HepG2 (cell line): ENCODE results near the gene FGF3. TPM values are rescaled to one million over a fixed set of nuclear protein-coding genes. Genes with fewer than 3 reads are reported as not detected.

Experiments used
- ATAC-seq: fragments of 200-7000 bp; cut with Tn5 transposase; 3 replicates; pipeline ENCODE4 v1.9.1; 2020; ENCODE audit warnings: mild to moderate bottlenecking, moderate library complexity
- BruUV-seq: library from RNA; stranded (reverse); fragments of 400-500 nt; replicated peaks from 2 replicates; lab custom pipeline; 2021; lab: Mats Ljungman, UMichigan
- CTCF ChIA-PET: fragments of 300-600 bp; formaldehyde crosslinking; extraction: SDS; loops from one replicate; lab custom pipeline; 2021; ENCODE audit warnings: low total read pairs, inconsistent platforms, low intra/inter-chr PET ratio; lab: Yijun Ruan, JAX
- POLR2A ChIA-PET: fragments of 350-600 bp; sonication (Branson Sonifier 250); formaldehyde crosslinking; loops from one replicate; lab custom pipeline; 2020; ENCODE audit warnings: antibody characterized with exemption, inconsistent platforms; lab: Yijun Ruan, JAX
- DNase-seq: peaks from one replicate; pipeline ENCODE4 v3.0.0-alpha.2; 2015; ENCODE audit warnings: low spot score
- FAIRE-seq: peaks from 3 replicates; lab custom pipeline; 2011; peaks lifted over from hg19 to GRCh38; lab: Jason Lieb, UNC
- H2AFZ ChIP-seq: one replicate; pipeline ENCODE4 v1.6.1; 2011; ENCODE audit warnings: low read length, inconsistent platforms
- H3K27ac ChIP-seq: fragments of 300-600 bp; 3 replicates; pipeline ENCODE4 v1.8.0; 2011; ENCODE audit warnings: mixed run types, mild to moderate bottlenecking, mixed read lengths, low read length, inconsistent platforms; ENCODE audit not compliant: insufficient read depth; ENCODE audit errors: extremely low read length
- H3K27me3 ChIP-seq, 2 experiments: fragments of 200-600 bp in 1 of 2; 2 replicates in 1 of 2; 3 replicates in 1 of 2; pipeline versions ENCODE4 v1.6.0 to v1.8.0; 2011; ENCODE audit warnings: low read length in 2 of 2, mild to moderate bottlenecking in 2 of 2, moderate library complexity in 2 of 2, inconsistent platforms in 1 of 2; ENCODE audit not compliant: insufficient read depth in 2 of 2, control insufficient read depth in 1 of 2
- H3K36me3 ChIP-seq, 2 experiments: fragments of 200-600 bp in 1 of 2; replicated peaks in 1 of 2; 2 replicates in 1 of 2; 3 replicates in 1 of 2; pipeline versions ENCODE4 v1.5.1 to v1.8.0; 2011; ENCODE audit warnings: low read length in 2 of 2, inconsistent platforms in 1 of 2; ENCODE audit not compliant: insufficient read depth in 2 of 2, control insufficient read depth in 1 of 2
- H3K4me1 ChIP-seq: 2 replicates; pipeline ENCODE4 v1.5.1; 2012; ENCODE audit warnings: low read length, inconsistent platforms; ENCODE audit not compliant: insufficient read depth
- H3K4me2 ChIP-seq: 2 replicates; pipeline ENCODE4 v1.6.0; 2011; ENCODE audit warnings: low read depth, low read length, inconsistent platforms
- H3K4me3 ChIP-seq, 3 experiments: fragments of 200-600 bp in 1 of 3; sonication (generic), shearing (Covaris generic) in 1 of 3; replicated peaks in 1 of 3; 2 replicates each; pipeline ENCODE4 v1.5.1; 2011 to 2016; ENCODE audit warnings: low read length in 3 of 3, inconsistent platforms in 2 of 3, low read depth in 2 of 3, mild to moderate bottlenecking in 2 of 3, control low read depth in 1 of 3, mixed read lengths in 1 of 3; ENCODE audit not compliant: insufficient read depth in 1 of 3
- H3K79me2 ChIP-seq: one replicate; pipeline ENCODE4 v1.6.1; 2011; ENCODE audit warnings: low read length, inconsistent platforms; ENCODE audit not compliant: insufficient read depth
- H3K9ac ChIP-seq: 2 replicates; pipeline ENCODE4 v1.6.0; 2011; ENCODE audit warnings: mild to moderate bottlenecking, low read depth, low read length, inconsistent platforms; ENCODE audit not compliant: insufficient read depth
- H3K9me3 ChIP-seq: 2 replicates; pipeline ENCODE4 v1.5.1; 2012; ENCODE audit warnings: mild to moderate bottlenecking, low read length
- H4K20me1 ChIP-seq: 2 replicates; pipeline ENCODE4 v1.6.0; 2011; ENCODE audit warnings: inconsistent platforms, mild to moderate bottlenecking, low read length, moderate library complexity; ENCODE audit not compliant: insufficient read depth
- MAZ ChIP-seq, 2 experiments: sonication (generic) in 1 of 2; formaldehyde crosslinking in 1 of 2; IDR thresholded peaks; 2 replicates each; pipeline versions ENCODE4 v1.5.0 to v1.6.1; 2012 to 2020; ENCODE audit warnings: low read depth in 2 of 2, mild to moderate bottlenecking in 2 of 2, borderline replicate concordance in 1 of 2, improper control_type of control experiment in 1 of 2, low read length in 1 of 2, missing genetic modification reagents in 1 of 2, moderate library complexity in 1 of 2
- MED13 ChIP-seq: sonication (generic); formaldehyde crosslinking; IDR thresholded peaks from 2 replicates; pipeline ENCODE4 v1.5.0; 2020; ENCODE audit warnings: missing genetic modification reagents
- MNT ChIP-seq: fragments of 450-650 bp; IDR thresholded peaks from 2 replicates; pipeline ENCODE4 v1.6.1; 2016
- NONO ChIP-seq, 2 experiments: fragments of 450-650 bp in 1 of 2; sonication (generic) in 1 of 2; formaldehyde crosslinking in 1 of 2; IDR thresholded peaks in 1 of 2; conservative IDR thresholded peaks in 1 of 2; 2 replicates each; pipeline versions ENCODE4 v1.6.1 to v1.8.0; 2017 to 2022; ENCODE audit warnings: mild to moderate bottlenecking in 1 of 2, missing genetic modification reagents in 1 of 2, moderate library complexity in 1 of 2
- ZBTB43 ChIP-seq: sonication (generic); formaldehyde crosslinking; conservative IDR thresholded peaks from 2 replicates; pipeline ENCODE4 v1.4.0; 2020; ENCODE audit warnings: missing genetic modification reagents
- ZNF354B ChIP-seq: sonication (generic); formaldehyde crosslinking; IDR thresholded peaks from 2 replicates; pipeline ENCODE4 v1.8.0; 2022; ENCODE audit warnings: mild to moderate bottlenecking, missing genetic modification reagents
- ZNF468 ChIP-seq: sonication (generic); formaldehyde crosslinking; IDR thresholded peaks from 2 replicates; pipeline ENCODE4 v1.8.0; 2022; ENCODE audit warnings: mild to moderate bottlenecking, moderate library complexity, missing genetic modification reagents
- WGBS: methylation state at CpG from one replicate; pipeline ENCODE4 v1.1.6; 2017; ENCODE audit warnings: low lambda C conversion rate; 5-methylcytosine and 5-hydroxymethylcytosine counted together
- in situ Hi-C: cut with HindIII; loops from 2 replicates; pipeline ENCODE4 v1.10.0; 2017; ENCODE audit warnings: low pct_unique_long_range_greater_than_20kb; ENCODE audit not compliant: extremely low pct_ligation_motif_present
- intact Hi-C: fragments of 100-400 bp; cut with micrococcal nuclease; formaldehyde crosslinking; loops from one replicate; pipeline ENCODE4 v1.10.0; 2022; ENCODE audit not compliant: unreplicated experiment
- polyA plus RNA-seq, 8 experiments: library from polyadenylated mRNA; depleted of rRNA in 3 of 8; stranded (reverse) in 7 of 8; unstranded in 1 of 8; fragments of >200 nt; fragmentation: Illumina TruSeq in 4 of 8; extraction: Trizol in 4 of 8; gene quantifications; 2 replicates each; pipeline versions ENCODE4 v1.2.1 to v1.2.3, GENCODE V29; 2011 to 2016; ENCODE audit warnings: low read depth in 4 of 8, missing spikeins in 1 of 8, mixed read lengths in 1 of 8; ENCODE audit not compliant: insufficient read depth in 1 of 8
- total RNA-seq, 5 experiments: library from RNA; depleted of rRNA; stranded (reverse); fragments of >200 nt; fragmentation: Illumina TruSeq; extraction: Trizol; gene quantifications; 2 replicates each; pipeline ENCODE4 v1.2.3, GENCODE V29; 2016; ENCODE audit warnings: low read depth in 1 of 5

FGF3 gene
- total and polyA plus RNA-seq, 2 of the 13 experiments (the other 11 are each of a cell fraction or from before 2014, with no cell fraction given), result not detected

GRCh38 chr11:69803604-69804218, 15.5 kb downstream of the FGF3 start:
- Histone ChIP-seq H3K9me3 (no peaks in the 10 kb centered on the region), H3K27ac (no peak overlapping the region), H3K9ac (no peak overlapping the region), H3K36me3 (no peaks in the 10 kb centered on the region), H4K20me1 (no peaks in the 10 kb centered on the region), H3K4me3 (no peak overlapping the region), H3K27me3 (peaks cover 1 to 8% of the 10 kb centered on the region in 2 experiments; a peak in 3 of 5 replicates), H2AFZ (no peak overlapping the region), H3K4me1 (no peaks in the 10 kb centered on the region), H3K79me2 (no peaks in the 10 kb centered on the region), H3K4me2 (no peak overlapping the region)
- TF ChIP-seq ZNF468, result no peak
- TF ChIP-seq NONO (IDR thresholded peaks at IDR 0.05), result 0 out of 2 replicates have a peak, but pooled peaks have one; percentile 2
- TF ChIP-seq NONO (CRISPR knock-in tag; conservative IDR thresholded peaks at IDR 0.05), result no peak
- TF ChIP-seq MAZ (IDR thresholded peaks at IDR 0.05; ENCODE audit: borderline replicate concordance, low read depth, low read length), result no peak
- no peak for TF ChIP-seq MAZ (CRISPR knock-in tag; IDR thresholded peaks at IDR 0.05; ENCODE audit: low read depth)
- CTCF ChIA-PET, result no interaction called here
- BruUV-seq, result no TSS peak
- in situ Hi-C loops, result loop anchor here (5.0 kb wide), 1 partner anchor 116 kb away; no protein-coding TSS in a partner anchor
- no peak for ATAC-seq
- FAIRE-seq, result no peak
- DNase-seq, result no peak
- POLR2A ChIA-PET, result no interaction called here
- intact Hi-C loops, result loop anchor here (5.0 kb wide), 2 partner anchors 81 to 96 kb away; no protein-coding TSS in a partner anchor

GRCh38 chr11:69803022-69803421, 16.2 kb downstream of the FGF3 start:
- Histone ChIP-seq H3K9ac (no peak overlapping the region), H3K9me3 (no peaks in the 10 kb centered on the region), H3K4me1 (no peaks in the 10 kb centered on the region), H3K27me3 (peaks cover 1 to 3% of the 10 kb centered on the region in 2 experiments; a peak in 1 of 5 replicates), H2AFZ (no peak overlapping the region), H3K4me2 (no peak overlapping the region), H3K27ac (no peak overlapping the region), H3K4me3 (no peak overlapping the region), H4K20me1 (no peaks in the 10 kb centered on the region)
- BruUV-seq, result no TSS peak
- ChIA-PET POLR2A (no interaction called here), CTCF (no interaction called here)
- ATAC-seq, result no peak
- intact Hi-C loops, result loop anchor here (5.0 kb wide), 2 partner anchors 81 to 96 kb away; no protein-coding TSS in a partner anchor
- no peak for DNase-seq
- in situ Hi-C loops, result loop anchor here (5.0 kb wide), 1 partner anchor 116 kb away; no protein-coding TSS in a partner anchor
- TF ChIP-seq MAZ (IDR thresholded peaks at IDR 0.05; ENCODE audit: borderline replicate concordance, low read depth, low read length) (no peak), MAZ (CRISPR knock-in tag; IDR thresholded peaks at IDR 0.05; ENCODE audit: low read depth) (no peak), ZNF354B (CRISPR knock-in tag) (no peak), MED13 (CRISPR knock-in tag) (no peak), MNT (no peak), ZBTB43 (CRISPR knock-in tag) (no peak)
- TF ChIP-seq, all 625 proteins: peak for 0
- Histone ChIP-seq H3K36me3 (no peaks in the 10 kb centered on the region), H3K79me2 (no peaks in the 10 kb centered on the region)
- no peak for FAIRE-seq
- 6% methylated on average over 2 of the region's 2 CpGs for WGBS
